OCI-LY3 (cell line): ENCODE data around the gene OR5W2.

ENCODE experiments used
- H2AFZ ChIP-seq: fragments of 200-600, 300-600 bp; shearing (Covaris generic); 2 replicates; pipeline ENCODE4 v1.6.0; 2014; ENCODE audit warnings: antibody characterized with exemption, low read depth, low read length
- H3K27ac ChIP-seq: fragments of 200-600, 300-600 bp; sonication (generic); 2 replicates; pipeline ENCODE4 v1.5.1; 2014; ENCODE audit warnings: mild to moderate bottlenecking, low read length, moderate library complexity, mixed read lengths
- H3K27me3 ChIP-seq: fragments of 200-600, 300-600 bp; sonication (generic); 2 replicates; pipeline ENCODE4 v1.6.1; 2014; ENCODE audit warnings: low read depth, low read length, mixed read lengths
- H3K36me3 ChIP-seq: fragments of 200-600, 300-600 bp; sonication (generic); replicated peaks from 2 replicates; pipeline ENCODE3; 2014; ENCODE audit warnings: low read depth, low read length, mixed read lengths
- H3K4me1 ChIP-seq: fragments of 300-600, 200-600 bp; sonication (generic); 2 replicates; pipeline ENCODE4 v1.6.1; 2014; ENCODE audit warnings: low read length, mixed read lengths
- H3K4me2 ChIP-seq: fragments of 200-600, 300-600 bp; sonication (generic); 2 replicates; pipeline ENCODE4 v1.6.1; 2014; ENCODE audit warnings: low read length, mixed read lengths
- H3K4me3 ChIP-seq: fragments of 300-600, 200-600 bp; sonication (generic); 2 replicates; pipeline ENCODE4 v1.5.1; 2014; ENCODE audit warnings: antibody characterized with exemption, mild to moderate bottlenecking, low read length, moderate library complexity
- H3K79me2 ChIP-seq: fragments of 300-600, 200-600 bp; shearing (Covaris generic); 2 replicates; pipeline ENCODE4 v1.6.1; 2014; ENCODE audit warnings: mild to moderate bottlenecking, low read length, mixed read lengths
- H3K9ac ChIP-seq: fragments of 300-600, 200-600 bp; shearing (Covaris generic); 2 replicates; pipeline ENCODE4 v1.6.0; 2014; ENCODE audit warnings: mild to moderate bottlenecking, low read length, moderate library complexity
- H3K9me3 ChIP-seq: fragments of 200-600, 300-600 bp; shearing (Covaris generic); 2 replicates; pipeline ENCODE4 v1.6.1; 2014; ENCODE audit warnings: low read length, mixed read lengths; ENCODE audit not compliant: insufficient read depth
- H4K20me1 ChIP-seq: fragments of 200-600, 300-600 bp; sonication (generic); 2 replicates; pipeline ENCODE4 v1.6.1; 2016; ENCODE audit warnings: low read length, mixed read lengths; ENCODE audit not compliant: insufficient read depth
- CTCF ChIP-seq: fragments of 200-600, 300-600 bp; sonication (generic); IDR thresholded peaks from 2 replicates; pipeline ENCODE4 v1.5.1; 2014; ENCODE audit warnings: antibody characterized with exemption, low read length, low read depth
- EZH2phosphoT487 ChIP-seq: fragments of 200-600 bp; shearing (Covaris generic); IDR thresholded peaks from 2 replicates; pipeline ENCODE4 v1.6.1; 2018; ENCODE audit warnings: antibody characterized with exemption, mixed run types, low read depth

OR5W2 gene

GRCh38 chr11:55914482-55914881 is at the start of gene OR5W2:
Gene OR5W2 (minus strand): TSS chr11:55914582. CDS start chr11:55914582, 0 bp downstream.
- H3K36me3 ChIP-seq = no peaks in the 10 kb centered on the region
- no peaks in the 10 kb centered on the region for H3K9me3 ChIP-seq
- no peaks in the 10 kb centered on the region for H3K79me2 ChIP-seq
- H2AFZ ChIP-seq = no peak within 1 kb of the TSS
- TF ChIP-seq EZH2phosphoT487 (no peak), CTCF (no peak)
- H3K4me1 ChIP-seq = no peaks in the 10 kb centered on the region
- H3K9ac ChIP-seq = no peak within 1 kb of the TSS
- no peaks in the 10 kb centered on the region for H3K27me3 ChIP-seq
- H3K4me3 ChIP-seq = no peak within 1 kb of the TSS
- H4K20me1 ChIP-seq = no peaks in the 10 kb centered on the region
- H3K4me2 ChIP-seq = no peak within 1 kb of the TSS
- H3K27ac ChIP-seq = no peak within 1 kb of the TSS

- H3K27ac ChIP-seq = no peak overlapping the region
- H4K20me1 ChIP-seq = no peaks in the 10 kb centered on the region
- H3K79me2 ChIP-seq = no peaks in the 10 kb centered on the region
- no peak overlapping the region for H2AFZ ChIP-seq
- H3K9me3 ChIP-seq = no peaks in the 10 kb centered on the region
- no peaks in the 10 kb centered on the region for H3K4me1 ChIP-seq
- no peaks in the 10 kb centered on the region for H3K36me3 ChIP-seq
- H3K27me3 ChIP-seq = no peaks in the 10 kb centered on the region
- no peak overlapping the region for H3K4me2 ChIP-seq
- no peak for TF ChIP-seq CTCF
- TF ChIP-seq EZH2phosphoT487 = no peak
- no peak overlapping the region for H3K4me3 ChIP-seq
- H3K9ac ChIP-seq = no peak overlapping the region
These were observed 42.1 kb upstream of the OR5W2 start for GRCh38 chr11:55956521-55956920.

GRCh38 chr11:55949330-55949729 is 34.9 kb upstream of the OR5W2 start:
- Histone ChIP-seq H3K4me2 (no peak overlapping the region), H3K27ac (no peak overlapping the region), H3K27me3 (no peaks in the 10 kb centered on the region), H3K4me3 (no peak overlapping the region), H3K36me3 (no peaks in the 10 kb centered on the region), H3K4me1 (no peaks in the 10 kb centered on the region), H3K9ac (no peak overlapping the region), H4K20me1 (no peaks in the 10 kb centered on the region), H3K79me2 (no peaks in the 10 kb centered on the region), H3K9me3 (no peaks in the 10 kb centered on the region), H2AFZ (no peak overlapping the region)
- TF ChIP-seq CTCF (peak; percentile 30; the same call in 1 of the 2 replicates), EZH2phosphoT487 (no peak)

GRCh38 chr11:55942785-55943392 is 28.5 kb upstream of the OR5W2 start:
- H2AFZ ChIP-seq = no peak overlapping the region
- no peaks in the 10 kb centered on the region for H3K79me2 ChIP-seq
- no peaks in the 10 kb centered on the region for H3K27me3 ChIP-seq
- H3K4me1 ChIP-seq = no peaks in the 10 kb centered on the region
- no peak overlapping the region for H3K4me2 ChIP-seq
- H3K9me3 ChIP-seq = no peaks in the 10 kb centered on the region
- H3K36me3 ChIP-seq = no peaks in the 10 kb centered on the region
- H3K27ac ChIP-seq = no peak overlapping the region
- no peaks in the 10 kb centered on the region for H4K20me1 ChIP-seq
- TF ChIP-seq CTCF (peak; percentile 90), EZH2phosphoT487 (no peak)
- no peak overlapping the region for H3K9ac ChIP-seq
- no peak overlapping the region for H3K4me3 ChIP-seq
